ENCODE results near the gene DEDD. TPM values are rescaled to one million over a fixed set of nuclear protein-coding genes. Genes with fewer than 3 reads are reported as not detected.

DEDD gene
- total RNA-seq, 1 donor from 2014 or later = 40.9 TPM

GRCh38 chr1:161074676-161075368 lies 57.6 kb downstream of the DEDD start:
- Histone ChIP-seq H2AFZ (ENCODE audit: low read depth, low read length) (no peak overlapping the region), H3K36me3 (ENCODE audit: insufficient read depth, low read length) (no peaks in the 10 kb centered on the region), H3K4me3 (ENCODE audit: insufficient read depth, low read depth, low read length) (no peak overlapping the region), H3K27ac (ENCODE audit: low read depth, low read length) (no peak overlapping the region), H3K9me3 (ENCODE audit: insufficient read depth, low read depth, low read length) (no peaks in the 10 kb centered on the region), H4K20me1 (ENCODE audit: insufficient read depth, low read length) (no peaks in the 10 kb centered on the region), H3K4me1 (ENCODE audit: insufficient read depth, low read length) (no peaks in the 10 kb centered on the region), H3K4me2 (ENCODE audit: low read length) (no peak overlapping the region), H3K79me2 (ENCODE audit: insufficient read depth, low read length) (no peaks in the 10 kb centered on the region), H3K9ac (ENCODE audit: low read length) (no peak overlapping the region), H3K27me3 (ENCODE audit: insufficient read depth, low read length) (no peaks in the 10 kb centered on the region)
- FAIRE-seq (no peak), DNase-seq (ENCODE audit: low read depth) (no peak)
- H3K27ac Mint-ChIP-seq (ENCODE audit: unreplicated experiment) = peak overlapping the region; percentile 19
- peaks cover 4% of the 10 kb centered on the region for H3K9me3 Mint-ChIP-seq (ENCODE audit: unreplicated experiment)
- no peak for TF ChIP-seq EZH2 (IDR thresholded peaks at IDR 0.05; ENCODE audit: insufficient read depth, low read length)
- TF ChIP-seq CTCF (IDR thresholded peaks at IDR 0.05; ENCODE audit: insufficient read depth, low read depth, low read length) = no peak
- H3K4me3 Mint-ChIP-seq (ENCODE audit: unreplicated experiment) = peak overlapping the region; percentile 54
- peaks cover 20% of the 10 kb centered on the region for H3K4me1 Mint-ChIP-seq (ENCODE audit: low read depth, unreplicated experiment)
- no peaks in the 10 kb centered on the region for H3K27me3 Mint-ChIP-seq (ENCODE audit: low read depth, unreplicated experiment)
- H3K36me3 Mint-ChIP-seq (ENCODE audit: low read depth, unreplicated experiment) = peaks cover 7% of the 10 kb centered on the region

- no peaks in the 10 kb centered on the region for H3K27me3 ChIP-seq (ENCODE audit: insufficient read depth, low read length)
- H3K27ac ChIP-seq (ENCODE audit: low read depth, low read length) = no peak overlapping the region
- H3K27ac Mint-ChIP-seq (ENCODE audit: unreplicated experiment) = no peak overlapping the region
- H3K4me3 ChIP-seq (ENCODE audit: insufficient read depth, low read depth, low read length) = no peak overlapping the region
- no peaks in the 10 kb centered on the region for H3K36me3 ChIP-seq (ENCODE audit: insufficient read depth, low read length)
- peaks cover 3% of the 10 kb centered on the region for H3K9me3 Mint-ChIP-seq (ENCODE audit: unreplicated experiment)
- no peak overlapping the region for H2AFZ ChIP-seq (ENCODE audit: low read depth, low read length)
- peaks cover 2% of the 10 kb centered on the region for H3K27me3 Mint-ChIP-seq (ENCODE audit: low read depth, unreplicated experiment)
- FAIRE-seq (no peak), DNase-seq (ENCODE audit: low read depth) (no peak)
- H3K79me2 ChIP-seq (ENCODE audit: insufficient read depth, low read length) = no peaks in the 10 kb centered on the region
- no peak overlapping the region for H3K4me2 ChIP-seq (ENCODE audit: low read length)
- TF ChIP-seq EZH2 (IDR thresholded peaks at IDR 0.05; ENCODE audit: insufficient read depth, low read length) = no peak
- TF ChIP-seq CTCF (IDR thresholded peaks at IDR 0.05; ENCODE audit: insufficient read depth, low read depth, low read length) = no peak
- H3K9ac ChIP-seq (ENCODE audit: low read length) = no peak overlapping the region
- H3K4me3 Mint-ChIP-seq (ENCODE audit: unreplicated experiment) = no peak overlapping the region
- no peaks in the 10 kb centered on the region for H3K4me1 ChIP-seq (ENCODE audit: insufficient read depth, low read length)
- H4K20me1 ChIP-seq (ENCODE audit: insufficient read depth, low read length) = no peaks in the 10 kb centered on the region
- peaks cover 22% of the 10 kb centered on the region for H3K4me1 Mint-ChIP-seq (ENCODE audit: low read depth, unreplicated experiment)
- no peaks in the 10 kb centered on the region for H3K9me3 ChIP-seq (ENCODE audit: insufficient read depth, low read depth, low read length)
- H3K36me3 Mint-ChIP-seq (ENCODE audit: low read depth, unreplicated experiment) = peaks cover 11% of the 10 kb centered on the region
Measured at GRCh38 chr1:161073474-161074121, 58.9 kb downstream of the DEDD start.
